GM12892 (cell line): ENCODE measurements around the gene EWSR1.

Experiments
- POLR2A ChIP-seq: IDR thresholded peaks from 2 replicates; pipeline ENCODE4 v1.6.1; 2011; ENCODE audit warnings: low read depth, low read length, control low read depth
- POLR2AphosphoS5 ChIP-seq: IDR thresholded peaks from 2 replicates; pipeline ENCODE4 v1.6.1; 2011; ENCODE audit warnings: low read depth, low read length, control low read depth
- TAF1 ChIP-seq: IDR thresholded peaks from 2 replicates; pipeline ENCODE4 v1.6.1; 2011; ENCODE audit warnings: low read depth, mild to moderate bottlenecking, control low read depth, low read length, borderline replicate concordance

DNA sequence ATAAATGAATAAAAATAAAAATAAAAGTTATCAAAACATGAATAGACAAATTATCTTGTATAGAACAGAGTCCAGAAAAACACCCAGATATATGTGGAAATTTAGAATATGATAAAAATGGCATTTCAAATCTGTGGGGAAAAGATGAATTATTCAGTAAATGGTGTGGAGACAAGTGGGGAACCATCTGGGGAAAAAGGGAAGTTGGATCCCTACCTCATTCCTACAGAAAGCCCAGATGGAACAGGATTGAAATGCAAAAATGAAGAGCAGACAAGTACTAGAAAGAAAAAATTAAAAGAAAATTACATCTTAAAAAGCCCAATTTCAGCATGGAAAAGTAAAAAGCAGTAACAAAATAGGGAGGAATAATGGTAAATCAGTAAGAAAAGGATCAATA is 55.6 kb downstream of the EWSR1 start:
- no peak for TF ChIP-seq POLR2A
- TF ChIP-seq POLR2AphosphoS5: no peak
- no peak for TF ChIP-seq TAF1
